Measurements from ENCODE around the gene PCED1B.
A peak's percentile ranks its signal among the peaks of the same experiment; 100 is the strongest.
"Not testable (repeated sequence)": the region's sequence is repeated elsewhere in the genome, so short reads cannot be mapped to it uniquely, and the experiment has no call there.

The PCED1B gene

DNA sequence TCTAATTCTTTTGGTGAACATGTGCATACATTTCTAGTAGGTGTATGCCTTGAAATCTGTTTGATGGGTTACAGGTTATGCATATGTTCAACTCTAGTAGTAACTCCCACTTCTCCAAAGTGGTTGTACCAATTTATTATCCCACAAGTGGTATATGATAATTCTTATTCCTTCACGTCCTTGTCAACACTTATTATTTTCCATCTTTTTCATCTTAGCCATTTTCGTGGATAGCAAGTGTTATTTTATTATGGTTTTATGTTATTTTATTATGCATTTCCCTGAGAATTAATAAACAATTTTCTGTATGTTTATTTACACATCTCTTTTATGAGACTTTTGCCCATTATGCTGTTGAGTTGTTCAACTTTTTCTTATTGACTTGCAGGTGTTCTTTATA, 11.6 kb downstream of the PCED1B start:
- no peak for DNase-seq

DNA sequence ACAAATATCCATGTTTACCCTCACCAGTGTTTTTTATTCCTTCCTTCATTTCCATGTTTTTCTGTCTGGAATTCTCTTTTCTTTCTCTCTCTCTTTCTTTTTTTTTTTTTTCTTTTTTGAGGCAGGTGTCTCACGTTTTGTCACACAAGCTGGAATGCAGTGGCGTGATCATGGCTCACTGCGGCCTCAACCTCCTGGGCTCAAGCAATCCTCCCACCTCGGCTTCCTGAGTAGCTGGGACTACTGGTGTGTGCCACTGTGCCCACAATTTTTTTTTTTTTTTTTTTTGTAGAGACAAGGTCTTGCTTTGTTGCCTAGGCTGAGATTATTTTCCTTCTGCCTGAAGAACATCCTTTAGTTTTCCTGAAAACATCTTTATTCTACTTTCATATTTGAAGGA, 15.4 kb downstream of the PCED1B start:
- DNase-seq: no peak

DNA sequence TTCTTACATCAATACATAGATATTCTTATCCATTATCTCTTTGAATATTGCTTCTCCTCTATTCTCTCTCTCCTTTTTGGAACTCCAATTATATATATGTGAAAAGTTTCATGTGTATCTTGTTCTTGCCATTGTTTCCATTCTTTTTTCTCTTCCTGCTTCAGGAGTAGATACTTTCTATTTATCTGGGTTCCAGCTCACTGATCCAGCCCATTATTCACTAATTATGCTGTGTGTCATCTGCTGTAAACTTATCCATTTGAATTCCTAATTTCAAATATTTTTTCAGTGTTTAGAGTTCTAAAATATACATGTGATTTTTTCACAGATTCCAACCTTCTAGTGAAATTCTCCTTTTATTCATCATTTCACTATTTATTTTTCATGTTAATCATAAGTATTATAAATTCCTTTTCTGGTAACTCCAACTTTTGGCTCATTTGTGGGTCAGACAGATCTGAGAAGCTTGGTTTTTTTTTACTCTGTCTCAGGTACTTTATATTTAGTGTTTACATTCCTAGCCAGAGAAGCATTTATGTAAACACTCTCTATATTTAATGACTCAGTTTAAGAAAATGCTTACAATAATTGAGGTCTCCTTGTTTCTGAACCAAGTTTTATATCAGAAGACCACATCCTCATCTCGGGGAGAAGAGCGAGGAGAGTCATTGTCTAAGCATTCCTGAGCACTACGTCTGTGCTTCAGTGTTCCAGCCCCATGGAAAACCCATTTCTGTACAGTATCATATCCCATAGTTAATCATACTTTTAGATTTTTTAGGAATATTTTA, 16.2 kb downstream of the PCED1B start:
- DNase-seq: no peak

DNA sequence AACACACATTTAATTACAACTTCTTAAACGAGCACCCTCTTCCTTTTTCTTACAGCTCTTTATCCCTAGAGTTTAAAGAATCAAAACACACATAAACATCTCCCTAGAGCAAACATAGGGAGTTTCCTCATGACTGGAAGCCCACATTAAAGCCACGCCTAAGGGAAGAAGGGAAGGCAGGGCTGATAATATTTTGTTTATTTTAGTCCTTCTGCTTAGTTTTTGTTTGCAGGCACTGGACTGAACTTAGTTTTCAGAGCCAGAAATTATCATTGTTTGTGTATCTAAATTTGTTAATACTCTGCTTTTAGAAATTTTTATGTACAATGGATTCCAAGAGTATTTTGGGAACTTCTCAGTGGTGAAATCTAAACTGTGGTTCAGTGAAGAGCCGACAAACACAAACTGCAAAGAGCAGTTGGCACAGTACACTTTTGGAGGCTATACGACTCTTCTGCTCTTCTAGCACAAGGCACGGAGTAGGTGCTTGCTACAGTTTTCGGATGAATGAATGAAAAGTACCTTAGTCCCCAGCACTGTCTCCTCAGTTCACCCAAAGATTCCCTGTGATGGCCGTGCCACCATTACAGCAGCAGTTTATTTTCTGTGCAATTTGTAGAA, 18.0 kb downstream of the PCED1B start:
- DNase-seq: no peak

DNA sequence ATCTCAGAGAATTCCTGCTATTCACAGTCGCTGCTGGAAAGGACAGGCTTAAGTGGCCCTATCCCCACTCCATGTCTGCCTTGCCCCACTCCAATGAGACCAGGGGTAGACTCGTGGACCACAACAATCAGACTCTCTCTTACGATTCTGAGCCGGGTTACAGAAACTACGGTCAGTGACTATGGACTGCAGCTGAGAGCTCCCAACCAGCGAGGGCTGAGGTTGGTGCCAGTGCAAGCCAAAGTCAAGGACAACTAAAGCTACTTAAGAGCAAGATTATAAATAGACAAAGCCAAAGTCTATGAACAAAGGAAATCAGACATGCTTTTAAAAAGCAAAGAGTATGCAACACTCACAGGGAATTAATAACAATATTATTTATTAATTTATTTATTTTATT, 18.7 kb downstream of the PCED1B start:
- DNase-seq: no peak

DNA sequence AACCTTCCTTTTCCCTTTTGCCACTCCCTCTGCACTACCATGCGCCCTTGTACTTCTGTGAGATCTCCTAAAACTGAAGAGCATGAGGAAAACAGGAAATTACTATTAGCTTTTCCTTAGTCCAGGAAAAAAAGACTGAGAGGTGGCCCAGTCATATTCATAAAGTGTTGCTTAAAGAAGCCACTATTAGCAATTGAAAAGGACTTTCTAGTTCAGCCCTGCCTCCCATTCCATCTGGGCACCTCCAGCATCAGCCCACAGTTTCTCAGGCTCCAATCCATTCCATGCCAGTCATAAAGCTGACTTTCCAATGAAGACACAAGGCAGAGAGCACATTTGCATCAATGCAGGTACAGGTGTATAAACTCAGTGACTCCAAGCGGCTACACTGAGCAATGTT, 20.2 kb downstream of the PCED1B start:
- no peak for DNase-seq

DNA sequence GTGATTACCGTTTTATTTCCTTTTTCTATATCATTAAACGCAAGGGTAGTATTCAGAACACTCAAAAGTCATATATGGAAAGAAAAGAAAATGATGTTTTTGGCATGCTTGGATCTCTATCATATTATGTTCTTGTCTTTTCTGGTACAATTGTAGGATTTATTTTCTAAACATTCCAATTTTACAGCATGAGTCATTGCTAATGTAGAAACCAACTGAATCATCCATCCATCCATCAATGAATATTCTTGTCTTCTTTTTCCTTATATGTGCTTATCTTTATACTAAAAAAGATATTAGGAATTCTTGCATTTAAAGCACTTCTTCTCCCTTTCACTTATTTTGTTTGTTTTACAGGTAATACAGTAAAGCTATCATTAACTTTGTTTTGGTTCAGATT, 20.7 kb downstream of the PCED1B start:
- DNase-seq: no peak

DNA sequence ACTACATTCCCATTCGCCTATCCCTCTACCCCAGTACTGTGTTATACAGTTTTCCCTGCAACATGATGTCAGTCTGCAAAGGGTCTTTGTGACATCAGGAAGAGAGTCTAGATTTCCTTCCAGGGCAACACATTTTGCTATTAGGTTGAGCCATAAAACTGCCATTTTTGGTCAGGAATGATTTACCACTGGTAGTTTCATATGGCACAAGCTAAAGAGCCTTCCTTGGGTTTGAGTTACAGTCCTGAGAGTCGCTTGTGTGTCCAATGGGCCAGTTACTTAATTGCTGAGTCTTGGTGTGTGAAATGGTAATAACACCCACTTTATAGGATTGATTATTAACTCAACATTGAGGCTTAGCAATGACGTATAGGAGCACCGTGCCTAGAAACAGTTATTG, 23.0 kb downstream of the PCED1B start:
- no peak for DNase-seq

DNA sequence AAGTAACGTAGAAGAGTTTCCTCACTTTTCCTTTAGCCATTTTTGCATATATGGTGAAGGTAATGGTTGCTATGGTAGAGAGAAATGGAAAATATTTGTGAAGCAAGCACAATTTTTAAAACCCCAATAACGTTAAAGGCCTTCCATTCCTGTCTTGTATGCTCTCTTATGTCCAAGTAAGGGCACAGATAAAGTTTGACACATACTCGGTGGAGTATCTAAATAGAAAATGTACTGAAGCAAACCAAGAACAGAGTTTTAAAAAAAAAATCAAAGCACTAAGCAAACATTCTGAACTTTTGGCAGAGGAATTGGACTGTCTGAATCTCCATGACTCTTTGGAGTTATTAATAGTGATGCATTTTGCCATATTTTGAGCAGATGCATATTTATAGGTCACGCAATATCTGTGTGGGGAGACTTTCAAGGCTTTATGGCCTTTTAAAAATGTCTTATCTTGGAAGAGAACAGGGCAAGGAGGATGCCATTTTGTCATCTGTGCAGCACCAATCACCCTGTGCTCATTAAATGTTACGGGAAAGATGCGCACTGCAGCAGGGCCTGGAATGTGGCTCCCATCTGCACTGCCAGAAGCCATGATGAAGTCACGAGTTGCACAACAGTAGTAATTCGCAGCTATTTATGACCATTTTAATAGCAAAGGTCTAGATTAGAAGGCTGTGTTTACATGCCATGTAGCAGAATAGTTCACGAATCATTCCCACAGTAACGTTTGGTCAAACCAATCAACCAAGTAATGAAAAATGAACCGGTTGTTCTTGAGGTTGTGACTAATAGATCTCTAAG, 23.6 kb downstream of the PCED1B start:
- DNase-seq: no peak

DNA sequence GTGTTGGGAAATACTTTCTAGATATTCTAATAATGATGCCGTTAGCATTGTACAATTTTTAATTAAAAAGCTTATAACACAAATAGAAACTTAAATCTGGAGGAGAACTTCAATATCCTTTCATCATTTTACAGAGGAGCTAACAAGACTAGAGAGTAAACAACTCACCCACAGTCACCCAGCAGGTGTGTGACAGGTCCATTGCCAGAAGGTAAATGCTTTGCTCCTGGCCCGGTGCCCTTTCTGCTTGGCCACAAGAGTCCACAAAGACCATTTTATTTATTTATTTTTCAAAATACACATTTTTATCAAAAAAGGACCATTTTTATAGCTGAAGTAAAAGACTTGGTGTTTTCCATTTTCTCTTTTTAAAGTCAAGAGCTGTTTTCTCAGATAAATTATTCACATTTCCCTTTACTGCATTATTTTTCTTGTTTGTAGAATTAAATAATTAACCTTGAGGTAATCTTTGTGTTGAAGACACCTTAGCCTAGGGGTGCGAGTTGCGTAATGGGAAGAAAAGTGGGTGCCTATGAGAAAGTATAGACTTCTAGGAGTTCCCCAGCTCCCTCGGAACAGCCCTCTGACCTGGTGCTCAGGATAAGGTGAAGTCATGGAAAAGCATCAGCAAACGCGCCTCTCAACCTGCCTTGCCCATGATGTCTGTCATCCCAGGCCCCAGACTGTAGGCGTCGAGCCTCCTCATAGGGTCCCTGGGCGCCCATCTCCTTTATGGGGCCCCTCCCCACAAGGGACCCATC, 26.7 kb downstream of the PCED1B start:
- DNase-seq: peak; percentile 56

DNA sequence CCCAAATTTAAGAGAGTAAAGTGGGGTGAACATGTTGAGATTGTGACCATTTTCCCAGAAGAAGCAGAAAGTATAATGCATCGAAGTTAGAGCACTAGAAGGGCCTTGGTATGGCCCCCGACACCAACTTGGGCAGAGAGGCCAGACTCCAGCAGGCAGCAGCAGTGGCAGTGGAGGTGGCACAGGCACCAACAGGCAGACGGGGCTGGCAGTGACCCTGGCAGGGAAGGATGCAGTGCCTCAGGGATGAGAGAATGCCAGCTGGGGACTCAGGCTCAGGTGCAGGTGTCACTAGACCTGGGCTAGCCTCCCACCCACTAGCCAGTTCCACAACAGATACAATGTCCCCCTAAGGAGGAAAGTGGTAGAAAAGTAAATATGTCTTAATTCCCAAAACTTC, 28.0 kb downstream of the PCED1B start:
- no peak for DNase-seq

DNA sequence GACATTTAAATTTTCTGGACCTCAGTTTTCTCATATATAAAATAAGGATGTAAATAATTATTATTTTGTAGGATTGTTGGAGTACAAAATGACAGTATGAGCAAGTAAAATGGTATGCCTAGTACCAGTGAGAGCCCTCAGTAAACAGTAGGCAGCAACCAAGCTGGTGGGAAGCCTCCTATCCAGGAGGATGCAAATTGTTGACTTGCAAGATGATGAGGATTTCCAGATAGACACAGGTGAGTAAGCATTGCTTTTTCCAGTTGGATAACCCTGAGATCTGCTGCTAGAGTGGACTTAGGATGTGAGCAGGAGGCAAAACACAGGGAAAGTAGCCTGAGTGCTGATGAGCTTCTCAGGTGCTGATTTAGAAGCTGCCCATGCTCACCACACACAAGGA, 28.5 kb downstream of the PCED1B start:
- DNase-seq: no peak

DNA sequence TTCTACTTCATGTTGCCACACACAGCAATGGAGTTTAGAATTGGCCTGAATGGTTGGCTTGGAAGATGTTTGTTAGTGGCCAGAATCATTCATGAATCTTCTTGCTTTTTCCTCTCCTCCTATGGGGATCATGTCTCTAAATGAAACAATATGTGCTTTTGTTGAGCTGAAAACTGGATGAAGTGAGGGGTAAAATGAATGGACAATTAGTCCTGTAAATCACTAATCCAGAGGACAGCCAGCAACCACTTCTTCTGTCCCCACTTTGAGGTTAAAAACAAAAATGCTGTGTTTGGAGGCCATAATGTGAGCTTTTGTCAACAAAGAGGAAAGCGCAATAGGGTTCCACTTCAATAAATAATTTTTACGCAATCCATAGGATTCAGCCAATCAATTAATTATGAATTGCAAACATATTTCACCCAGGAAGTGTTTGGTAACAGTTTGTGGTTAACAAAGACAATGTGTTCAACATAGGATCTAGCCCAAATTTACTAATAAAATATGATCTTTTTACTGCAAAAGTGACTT, 30.7 kb downstream of the PCED1B start:
- DNase-seq: no peak

DNA sequence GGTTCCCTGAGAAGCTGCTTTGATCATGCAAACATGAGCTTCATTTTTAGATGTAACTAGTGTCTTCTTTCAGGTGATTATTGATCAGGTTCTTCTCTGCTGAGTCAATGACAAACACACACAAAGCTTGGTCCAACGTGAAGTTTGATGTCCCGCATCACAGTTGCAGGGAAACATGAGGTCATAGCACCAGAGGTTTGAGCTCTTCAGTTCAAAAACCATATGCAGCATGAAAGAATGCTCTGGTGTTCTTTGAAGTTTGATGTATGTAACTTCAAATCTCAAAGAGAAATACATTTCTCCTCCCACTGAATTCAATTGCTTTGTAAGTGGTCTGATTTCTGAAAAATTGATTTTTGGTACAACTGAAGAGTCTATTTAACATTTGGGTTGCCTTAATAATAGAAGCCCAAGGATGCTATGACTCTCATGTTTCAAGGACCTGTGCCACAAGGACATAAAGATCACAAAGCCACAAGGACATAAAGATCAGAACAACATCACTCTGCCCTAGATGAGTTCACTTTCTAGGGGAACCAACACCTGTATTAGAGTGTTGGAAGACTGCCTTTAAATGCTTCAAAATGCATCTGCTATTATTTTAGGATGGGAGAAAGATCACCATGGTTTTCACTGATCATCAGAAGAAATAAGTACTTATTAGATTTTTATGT, 31.4 kb downstream of the PCED1B start:
- DNase-seq: no peak

DNA sequence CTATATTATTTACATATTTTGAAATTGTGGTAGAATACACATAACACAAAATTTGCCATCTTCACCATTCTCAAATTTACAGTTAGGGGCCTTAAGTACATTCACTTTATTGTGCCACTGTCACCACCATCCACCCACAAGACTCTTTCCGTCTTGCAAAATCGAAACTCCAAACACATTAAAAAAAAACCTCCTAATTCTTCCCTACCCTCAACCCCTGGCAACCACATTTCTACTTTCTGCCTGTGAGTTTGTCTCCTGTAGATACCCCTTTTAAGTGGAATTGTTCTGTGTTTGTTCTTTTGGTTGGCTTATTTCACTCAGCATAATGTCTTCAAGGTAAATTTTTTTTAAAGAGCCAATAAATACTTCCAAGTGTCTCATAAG, 32.0 kb downstream of the PCED1B start:
- no peak for DNase-seq

DNA sequence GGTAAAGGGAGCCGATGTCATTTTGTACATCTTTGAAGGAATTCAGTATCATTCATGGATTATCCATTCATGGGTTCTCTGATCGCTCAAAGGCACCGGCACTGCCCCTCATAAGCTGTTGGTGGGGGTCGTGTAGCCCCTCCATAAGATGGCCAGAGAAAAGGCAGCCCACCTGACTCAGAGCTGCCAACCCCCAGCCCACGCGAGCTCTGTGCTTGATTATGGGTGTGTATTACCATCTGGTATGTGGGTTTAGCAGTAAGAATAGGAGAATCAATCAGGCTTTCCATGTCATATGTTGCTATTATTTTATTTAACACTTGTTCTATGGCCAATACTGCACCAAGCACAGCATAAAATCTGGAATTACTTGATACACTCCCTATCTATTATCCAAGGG, 32.4 kb downstream of the PCED1B start:
- DNase-seq: no peak

DNA sequence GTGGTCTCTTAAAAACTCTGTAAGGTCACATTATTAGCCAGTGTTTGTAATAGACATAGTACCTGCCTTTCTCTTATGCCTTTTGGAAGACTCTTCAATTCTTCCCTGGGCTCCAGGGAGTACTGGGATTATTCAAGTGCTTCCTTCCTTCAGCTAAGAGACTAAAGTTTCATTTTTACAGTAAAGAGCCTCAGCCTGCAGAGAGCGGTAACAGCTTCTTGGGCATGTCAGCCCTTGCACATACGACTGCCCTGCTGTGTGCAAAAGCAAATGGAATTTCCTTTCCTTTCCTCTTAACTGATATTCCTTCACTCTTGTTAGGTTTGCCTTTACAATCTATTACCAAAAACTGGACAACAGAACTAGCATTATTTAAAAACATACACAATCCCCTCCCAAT, 33.3 kb downstream of the PCED1B start:
- DNase-seq: no peak

DNA sequence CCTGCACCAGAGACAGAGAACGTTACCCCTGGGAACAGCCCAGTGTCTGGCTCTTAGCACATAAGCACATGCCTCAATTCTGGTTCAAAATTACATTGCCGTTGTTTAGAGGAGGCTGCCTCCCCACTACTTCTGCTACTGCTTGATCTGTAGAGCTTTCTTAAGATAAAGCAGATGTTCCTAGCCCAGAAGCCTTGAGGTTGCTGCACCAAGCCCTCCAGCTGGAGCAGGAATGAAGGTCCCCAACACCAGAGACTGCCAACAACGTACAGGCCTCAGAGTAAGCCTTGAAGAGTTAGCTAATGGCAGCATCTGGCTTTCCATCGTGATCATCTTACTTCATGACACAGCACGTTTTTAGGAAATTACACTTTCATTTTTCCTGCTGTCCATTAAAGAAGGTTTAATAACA, 35.1 kb downstream of the PCED1B start:
- DNase-seq: no peak

DNA sequence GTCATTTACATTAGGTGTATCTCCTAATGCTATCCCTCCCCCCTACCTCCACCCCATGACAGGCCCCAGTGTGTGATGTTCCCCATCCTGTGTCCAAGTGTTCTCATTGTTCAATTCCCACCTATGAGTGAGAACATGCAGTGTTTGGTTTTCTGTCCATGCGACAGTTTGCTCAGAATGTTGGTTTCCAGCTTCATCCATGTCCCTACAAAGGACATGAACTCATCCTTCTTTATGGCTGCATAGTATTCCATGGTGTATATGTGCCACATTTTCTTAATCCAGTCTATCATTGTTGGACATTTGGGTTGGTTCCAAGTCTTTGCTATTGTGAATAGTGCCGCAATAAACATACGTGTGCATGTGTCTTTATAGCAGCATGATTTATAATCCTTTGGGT, 37.9 kb downstream of the PCED1B start:
- DNase-seq: not testable (repeated sequence)

DNA sequence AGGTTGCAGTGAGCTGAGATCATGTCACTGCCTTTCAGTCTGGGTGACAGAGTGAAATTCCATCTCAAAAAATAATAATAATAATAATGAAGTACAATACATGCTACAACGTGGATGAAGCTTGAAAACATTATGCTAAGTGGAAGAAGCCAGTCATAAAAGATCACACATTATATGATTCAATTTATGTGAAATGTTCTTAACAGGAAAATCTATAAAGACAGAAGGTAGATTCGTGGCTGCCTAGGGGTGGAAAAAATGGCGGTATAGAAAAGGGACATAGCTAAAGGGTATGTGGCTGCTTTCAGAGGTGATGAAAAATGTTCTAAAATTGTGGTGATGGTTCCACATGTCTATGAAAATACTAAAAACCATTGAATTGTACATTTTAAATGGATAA, 41.3 kb downstream of the PCED1B start:
- no peak for DNase-seq

DNA sequence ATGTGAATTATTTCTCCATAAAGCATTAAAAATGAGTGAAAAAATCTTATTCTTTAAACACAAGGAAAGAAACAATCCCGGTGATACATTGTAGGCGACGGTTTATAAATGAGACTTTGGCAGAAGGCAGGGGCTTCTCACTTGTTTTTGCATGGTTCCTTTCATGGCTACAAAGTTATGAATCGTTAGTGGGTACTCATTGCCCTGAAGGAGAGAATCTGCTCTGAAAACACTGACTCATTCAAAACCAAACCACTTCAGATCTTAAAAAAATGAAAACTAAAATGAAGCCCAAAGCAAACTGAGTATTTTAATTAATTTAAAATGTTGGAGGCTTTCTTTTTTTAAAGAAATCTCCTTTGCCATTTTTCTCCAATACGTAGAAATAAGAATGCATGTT, 41.7 kb downstream of the PCED1B start:
- DNase-seq: no peak

DNA sequence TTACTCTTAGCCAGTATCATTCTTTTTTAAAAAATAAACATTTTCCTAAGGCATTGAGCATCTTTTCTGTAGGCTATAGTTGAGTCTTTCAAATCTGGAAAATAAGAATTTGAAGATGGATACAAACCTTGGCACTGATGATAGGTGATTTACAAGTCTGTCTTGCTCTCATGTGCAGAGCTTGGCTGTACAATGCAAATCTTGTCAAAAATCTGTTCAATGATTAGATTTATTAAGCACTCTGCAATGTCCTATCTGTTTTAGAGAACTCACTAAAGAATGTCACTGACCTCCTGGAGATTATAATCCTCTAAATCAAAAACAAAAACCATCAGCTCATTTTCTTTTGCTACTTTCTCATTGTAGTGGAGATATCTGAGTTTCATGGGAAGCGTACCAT, 43.2 kb downstream of the PCED1B start:
- no peak for DNase-seq

DNA sequence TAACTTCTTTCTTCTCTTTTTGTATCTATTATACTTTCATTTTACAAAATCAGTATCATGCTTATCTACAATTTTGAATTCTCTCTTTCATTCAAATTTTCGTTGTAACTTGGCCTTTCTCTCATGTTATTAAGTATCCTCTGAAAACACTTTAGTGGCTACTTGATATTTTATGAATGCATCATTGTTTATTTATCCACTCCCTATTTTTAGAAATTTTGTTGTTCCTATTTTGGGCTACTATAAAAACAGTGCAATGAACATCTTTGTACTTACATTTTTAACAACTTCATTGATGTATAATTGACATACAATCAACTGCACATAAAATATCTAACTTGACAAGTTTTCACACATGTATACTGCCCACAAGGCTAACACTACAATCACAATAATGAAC, 44.3 kb downstream of the PCED1B start:
- DNase-seq: no peak

All from NCI-H510A (cell line).